ENCODE measurements around the gene KIF6.

The KIF6 gene

GRCh38 chr6:39353698-39354315 is 371.4 kb downstream of the KIF6 start:
- Mint-ChIP-seq H3K4me3 (no peak overlapping the region), H3K36me3 (ENCODE audit: low read depth) (no peaks in the 10 kb centered on the region), H3K9me3 (no peaks in the 10 kb centered on the region), H3K27me3 (no peaks in the 10 kb centered on the region), H3K4me1 (ENCODE audit: low read depth) (no peaks in the 10 kb centered on the region), H3K27ac (no peak overlapping the region)
- DNase-seq, result no peak

GRCh38 chr6:39350723-39351505 is 374.3 kb downstream of the KIF6 start:
- H3K36me3 Mint-ChIP-seq (ENCODE audit: low read depth), result no peaks in the 10 kb centered on the region
- H3K27ac Mint-ChIP-seq, result no peak overlapping the region
- H3K4me3 Mint-ChIP-seq, result no peak overlapping the region
- H3K27me3 Mint-ChIP-seq, result no peaks in the 10 kb centered on the region
- H3K4me1 Mint-ChIP-seq (ENCODE audit: low read depth), result no peaks in the 10 kb centered on the region
- no peaks in the 10 kb centered on the region for H3K9me3 Mint-ChIP-seq
- DNase-seq, result no peak

- H3K36me3 Mint-ChIP-seq (ENCODE audit: low read depth), result no peaks in the 10 kb centered on the region
- no peaks in the 10 kb centered on the region for H3K27me3 Mint-ChIP-seq
- no peak for DNase-seq
- no peak overlapping the region for H3K27ac Mint-ChIP-seq
- no peaks in the 10 kb centered on the region for H3K9me3 Mint-ChIP-seq
- no peaks in the 10 kb centered on the region for H3K4me1 Mint-ChIP-seq (ENCODE audit: low read depth)
- no peak overlapping the region for H3K4me3 Mint-ChIP-seq
These were observed 376.5 kb downstream of the KIF6 start for GRCh38 chr6:39348740-39349139.

- Mint-ChIP-seq H3K27ac (no peak overlapping the region), H3K36me3 (ENCODE audit: low read depth) (no peaks in the 10 kb centered on the region), H3K27me3 (no peaks in the 10 kb centered on the region), H3K4me3 (no peak overlapping the region), H3K4me1 (ENCODE audit: low read depth) (no peaks in the 10 kb centered on the region), H3K9me3 (no peaks in the 10 kb centered on the region)
- peak; percentile 76 for DNase-seq
These were observed 377.2 kb downstream of the KIF6 start for GRCh38 chr6:39347906-39348585.

GRCh38 chr6:39347206-39347605 is 378.0 kb downstream of the KIF6 start:
- Mint-ChIP-seq H3K4me1 (ENCODE audit: low read depth) (no peaks in the 10 kb centered on the region), H3K4me3 (no peak overlapping the region), H3K27ac (no peak overlapping the region), H3K27me3 (no peaks in the 10 kb centered on the region), H3K9me3 (no peaks in the 10 kb centered on the region), H3K36me3 (ENCODE audit: low read depth) (no peaks in the 10 kb centered on the region)
- DNase-seq, result no peak

- no peaks in the 10 kb centered on the region for H3K9me3 Mint-ChIP-seq
- no peak for DNase-seq
- H3K27me3 Mint-ChIP-seq, result no peaks in the 10 kb centered on the region
- no peak overlapping the region for H3K4me3 Mint-ChIP-seq
- no peaks in the 10 kb centered on the region for H3K36me3 Mint-ChIP-seq (ENCODE audit: low read depth)
- H3K4me1 Mint-ChIP-seq (ENCODE audit: low read depth), result no peaks in the 10 kb centered on the region
- no peak overlapping the region for H3K27ac Mint-ChIP-seq
These were observed 380.4 kb downstream of the KIF6 start for GRCh38 chr6:39344821-39345280.

- no peaks in the 10 kb centered on the region for H3K36me3 Mint-ChIP-seq (ENCODE audit: low read depth)
- no peak overlapping the region for H3K27ac Mint-ChIP-seq
- no peaks in the 10 kb centered on the region for H3K9me3 Mint-ChIP-seq
- peaks cover 2% of the 10 kb centered on the region for H3K27me3 Mint-ChIP-seq
- H3K4me1 Mint-ChIP-seq (ENCODE audit: low read depth), result no peaks in the 10 kb centered on the region
- no peak for DNase-seq
- no peak overlapping the region for H3K4me3 Mint-ChIP-seq
These were observed 381.8 kb downstream of the KIF6 start for GRCh38 chr6:39343396-39343870.

- Mint-ChIP-seq H3K27me3 (peaks cover 8% of the 10 kb centered on the region), H3K36me3 (ENCODE audit: low read depth) (no peaks in the 10 kb centered on the region), H3K4me3 (no peak overlapping the region), H3K27ac (no peak overlapping the region), H3K4me1 (ENCODE audit: low read depth) (no peaks in the 10 kb centered on the region), H3K9me3 (no peaks in the 10 kb centered on the region)
- DNase-seq, result no peak
These were observed 382.4 kb downstream of the KIF6 start for GRCh38 chr6:39342692-39343395.

- DNase-seq, result no peak
- Mint-ChIP-seq H3K4me1 (ENCODE audit: low read depth) (no peaks in the 10 kb centered on the region), H3K4me3 (no peak overlapping the region), H3K27me3 (peaks cover 12% of the 10 kb centered on the region), H3K9me3 (no peaks in the 10 kb centered on the region), H3K27ac (no peak overlapping the region), H3K36me3 (ENCODE audit: low read depth) (no peaks in the 10 kb centered on the region)
These were observed 383.3 kb downstream of the KIF6 start for GRCh38 chr6:39341937-39342336.

- Mint-ChIP-seq H3K9me3 (no peaks in the 10 kb centered on the region), H3K4me3 (no peak overlapping the region), H3K4me1 (ENCODE audit: low read depth) (peaks cover 3% of the 10 kb centered on the region), H3K27ac (no peak overlapping the region), H3K36me3 (ENCODE audit: low read depth) (no peaks in the 10 kb centered on the region), H3K27me3 (peaks cover 12% of the 10 kb centered on the region)
- no peak for DNase-seq
These were observed 383.9 kb downstream of the KIF6 start for GRCh38 chr6:39341352-39341751.

GRCh38 chr6:39339868-39340550 is 385.2 kb downstream of the KIF6 start:
- H3K27me3 Mint-ChIP-seq, result peaks cover 12% of the 10 kb centered on the region
- H3K27ac Mint-ChIP-seq, result no peak overlapping the region
- DNase-seq, result no peak
- H3K9me3 Mint-ChIP-seq, result no peaks in the 10 kb centered on the region
- H3K4me1 Mint-ChIP-seq (ENCODE audit: low read depth), result peaks cover 10% of the 10 kb centered on the region
- no peaks in the 10 kb centered on the region for H3K36me3 Mint-ChIP-seq (ENCODE audit: low read depth)
- H3K4me3 Mint-ChIP-seq, result no peak overlapping the region

GRCh38 chr6:39339096-39339867 is 385.9 kb downstream of the KIF6 start:
- no peak overlapping the region for H3K4me3 Mint-ChIP-seq
- no peaks in the 10 kb centered on the region for H3K9me3 Mint-ChIP-seq
- peaks cover 12% of the 10 kb centered on the region for H3K27me3 Mint-ChIP-seq
- no peak for DNase-seq
- H3K4me1 Mint-ChIP-seq (ENCODE audit: low read depth), result peaks cover 10% of the 10 kb centered on the region
- no peak overlapping the region for H3K27ac Mint-ChIP-seq
- H3K36me3 Mint-ChIP-seq (ENCODE audit: low read depth), result no peaks in the 10 kb centered on the region

GRCh38 chr6:39338397-39338796 is 386.8 kb downstream of the KIF6 start:
- no peaks in the 10 kb centered on the region for H3K36me3 Mint-ChIP-seq (ENCODE audit: low read depth)
- H3K4me3 Mint-ChIP-seq, result no peak overlapping the region
- no peak for DNase-seq
- peaks cover 10% of the 10 kb centered on the region for H3K4me1 Mint-ChIP-seq (ENCODE audit: low read depth)
- no peak overlapping the region for H3K27ac Mint-ChIP-seq
- peaks cover 16% of the 10 kb centered on the region for H3K27me3 Mint-ChIP-seq
- H3K9me3 Mint-ChIP-seq, result no peaks in the 10 kb centered on the region
